GM10266 (cell line): ENCODE measurements around the gene GPR137.

Experiments
- DNase-seq: peaks from one replicate; pipeline ENCODE4 v3.0.0; 2012; ENCODE audit errors: extremely low spot score
- TF ChIP-seq, protein P1 (sequence below): IDR thresholded peaks from 2 replicates; pipeline ENCODE4 v1.5.1; 2012; ENCODE audit warnings: mild to moderate bottlenecking, low read depth; ENCODE audit not compliant: control insufficient read depth, insufficient read depth; ENCODE audit errors: missing control alignments

GPR137 gene

DNA sequence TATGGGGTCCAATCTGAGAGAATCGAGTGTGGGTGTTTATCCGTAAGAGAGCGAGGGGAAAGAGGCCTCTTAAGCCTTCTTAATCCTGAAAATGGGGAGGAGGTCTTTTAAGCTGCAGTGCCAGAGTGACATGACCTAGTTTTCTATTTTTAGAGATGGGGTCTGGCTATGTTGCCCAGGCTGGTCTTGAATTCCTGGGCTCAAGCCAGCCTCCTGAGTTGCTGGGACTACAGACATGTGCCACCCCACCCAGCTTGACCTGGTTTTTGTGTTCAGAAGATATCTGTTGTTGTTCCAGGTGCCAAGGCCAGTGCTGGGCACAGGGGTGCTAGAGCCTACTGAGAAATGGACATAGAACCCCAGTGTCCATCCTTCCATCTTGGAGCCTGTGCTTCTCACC is 2.6 kb upstream of the GPR137 start:
- TF ChIP-seq, protein P1, sequence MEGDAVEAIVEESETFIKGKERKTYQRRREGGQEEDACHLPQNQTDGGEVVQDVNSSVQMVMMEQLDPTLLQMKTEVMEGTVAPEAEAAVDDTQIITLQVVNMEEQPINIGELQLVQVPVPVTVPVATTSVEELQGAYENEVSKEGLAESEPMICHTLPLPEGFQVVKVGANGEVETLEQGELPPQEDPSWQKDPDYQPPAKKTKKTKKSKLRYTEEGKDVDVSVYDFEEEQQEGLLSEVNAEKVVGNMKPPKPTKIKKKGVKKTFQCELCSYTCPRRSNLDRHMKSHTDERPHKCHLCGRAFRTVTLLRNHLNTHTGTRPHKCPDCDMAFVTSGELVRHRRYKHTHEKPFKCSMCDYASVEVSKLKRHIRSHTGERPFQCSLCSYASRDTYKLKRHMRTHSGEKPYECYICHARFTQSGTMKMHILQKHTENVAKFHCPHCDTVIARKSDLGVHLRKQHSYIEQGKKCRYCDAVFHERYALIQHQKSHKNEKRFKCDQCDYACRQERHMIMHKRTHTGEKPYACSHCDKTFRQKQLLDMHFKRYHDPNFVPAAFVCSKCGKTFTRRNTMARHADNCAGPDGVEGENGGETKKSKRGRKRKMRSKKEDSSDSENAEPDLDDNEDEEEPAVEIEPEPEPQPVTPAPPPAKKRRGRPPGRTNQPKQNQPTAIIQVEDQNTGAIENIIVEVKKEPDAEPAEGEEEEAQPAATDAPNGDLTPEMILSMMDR, result no peak
- DNase-seq, result no peak

DNA sequence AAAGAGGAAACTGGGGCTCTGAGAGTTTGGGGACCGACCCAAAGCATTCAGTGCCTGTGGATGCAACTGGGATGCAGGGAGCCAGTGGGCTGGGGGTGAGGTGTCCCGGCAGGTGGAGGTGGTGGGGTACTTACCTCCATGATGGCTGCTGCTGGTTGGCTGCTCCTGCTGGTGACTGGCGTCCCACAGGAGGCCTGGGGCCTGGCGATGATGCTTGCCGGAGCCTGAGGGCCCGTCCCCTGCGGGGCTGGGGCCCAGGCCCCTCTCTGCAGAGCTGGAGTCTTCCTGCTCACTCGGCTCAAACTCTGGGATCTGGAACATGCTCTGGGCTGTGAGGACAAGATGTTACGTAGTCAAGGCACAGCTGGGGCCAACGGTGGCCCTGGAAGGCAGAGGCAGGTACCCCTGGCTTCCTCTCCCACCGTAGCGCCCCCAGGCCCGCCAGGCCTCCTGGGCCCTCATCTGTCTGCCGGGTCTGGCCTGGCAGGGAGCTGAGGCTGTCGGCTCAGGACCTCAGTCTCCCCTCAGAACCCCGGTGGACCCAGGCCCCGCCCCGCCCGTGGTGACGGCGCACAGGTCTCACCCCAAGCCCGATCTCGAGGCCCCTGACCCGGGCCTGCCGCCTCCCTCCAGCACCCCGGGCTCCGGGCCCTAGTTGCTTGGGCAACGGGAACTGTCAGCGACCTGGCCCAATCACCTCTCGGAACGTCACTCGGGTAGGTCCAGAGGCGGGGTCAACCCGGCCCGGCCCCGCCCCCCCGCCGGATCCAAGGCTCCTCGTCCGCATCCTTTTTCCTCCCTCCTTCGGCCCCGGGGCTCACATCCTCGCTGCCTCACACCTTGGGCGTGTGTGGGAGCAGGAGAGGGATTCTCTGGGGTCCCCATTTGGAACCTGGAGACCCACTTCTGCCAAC is 1.3 kb upstream of the GPR137 start, which contains the start of gene BAD:
Gene BAD (minus strand): TSS at position 618 of the 914 bp plus-strand sequence. CDS start 297 bp downstream, at position 321.
- TF ChIP-seq, protein P1, result no peak
- DNase-seq, result peak; percentile 99

DNA sequence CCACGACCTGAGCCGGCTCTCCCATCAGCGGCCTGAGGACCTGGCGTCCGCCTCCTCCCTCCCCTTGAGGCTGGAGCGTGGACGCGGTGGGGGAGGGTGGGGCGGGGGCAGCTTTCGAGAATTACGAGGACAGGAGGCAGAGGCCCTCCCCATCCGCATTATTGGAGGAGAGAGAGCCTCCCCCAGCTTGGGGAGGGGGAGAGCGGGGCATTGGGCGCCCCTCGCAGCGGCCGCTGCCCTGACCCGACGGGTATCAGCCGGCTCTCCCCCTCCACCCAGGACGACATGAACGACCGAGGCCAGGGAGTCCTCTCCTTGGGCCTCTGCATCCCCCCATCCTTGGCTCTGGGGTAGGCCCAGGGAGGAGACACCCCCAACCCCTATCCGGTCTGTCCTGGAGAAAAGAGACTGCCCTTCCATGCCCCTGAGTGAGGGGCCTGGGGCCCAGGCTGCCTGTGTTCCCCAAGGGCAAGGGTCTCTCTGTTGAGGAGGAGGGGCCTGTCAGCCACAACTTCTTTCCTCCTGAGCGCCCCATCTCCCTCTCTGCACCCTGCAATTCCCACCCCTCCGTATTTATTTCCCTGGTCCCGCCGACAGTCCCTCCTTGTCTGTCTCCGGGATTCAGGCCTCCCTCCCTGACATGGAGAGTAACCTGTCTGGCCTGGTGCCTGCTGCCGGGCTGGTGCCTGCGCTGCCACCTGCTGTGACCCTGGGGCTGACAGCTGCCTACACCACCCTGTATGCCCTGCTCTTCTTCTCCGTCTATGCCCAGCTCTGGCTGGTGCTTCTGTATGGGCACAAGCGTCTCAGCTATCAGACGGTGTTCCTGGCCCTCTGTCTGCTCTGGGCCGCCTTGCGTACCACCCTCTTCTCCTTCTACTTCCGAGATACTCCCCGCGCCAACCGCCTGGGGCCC is 495 bp downstream of the GPR137 start:
- TF ChIP-seq, protein P1, result peak; percentile 32
- no peak for DNase-seq

DNA sequence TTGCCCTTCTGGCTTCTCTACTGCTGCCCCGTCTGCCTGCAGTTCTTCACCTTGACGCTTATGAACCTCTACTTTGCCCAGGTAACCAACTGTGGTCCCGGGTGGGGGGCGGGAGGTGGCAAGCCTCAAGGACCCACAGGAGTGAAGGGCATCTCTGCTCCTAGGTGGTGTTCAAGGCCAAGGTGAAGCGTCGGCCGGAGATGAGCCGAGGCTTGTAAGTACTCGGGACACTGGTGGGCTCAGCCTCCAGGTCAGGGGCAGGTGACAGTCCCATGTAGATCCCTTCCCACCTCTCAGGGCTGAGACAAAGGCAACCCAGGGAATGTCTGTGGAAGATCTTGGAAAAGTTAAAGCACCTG is 1.1 kb downstream of the GPR137 start:
- TF ChIP-seq, protein P1, result no peak
- DNase-seq, result no peak

DNA sequence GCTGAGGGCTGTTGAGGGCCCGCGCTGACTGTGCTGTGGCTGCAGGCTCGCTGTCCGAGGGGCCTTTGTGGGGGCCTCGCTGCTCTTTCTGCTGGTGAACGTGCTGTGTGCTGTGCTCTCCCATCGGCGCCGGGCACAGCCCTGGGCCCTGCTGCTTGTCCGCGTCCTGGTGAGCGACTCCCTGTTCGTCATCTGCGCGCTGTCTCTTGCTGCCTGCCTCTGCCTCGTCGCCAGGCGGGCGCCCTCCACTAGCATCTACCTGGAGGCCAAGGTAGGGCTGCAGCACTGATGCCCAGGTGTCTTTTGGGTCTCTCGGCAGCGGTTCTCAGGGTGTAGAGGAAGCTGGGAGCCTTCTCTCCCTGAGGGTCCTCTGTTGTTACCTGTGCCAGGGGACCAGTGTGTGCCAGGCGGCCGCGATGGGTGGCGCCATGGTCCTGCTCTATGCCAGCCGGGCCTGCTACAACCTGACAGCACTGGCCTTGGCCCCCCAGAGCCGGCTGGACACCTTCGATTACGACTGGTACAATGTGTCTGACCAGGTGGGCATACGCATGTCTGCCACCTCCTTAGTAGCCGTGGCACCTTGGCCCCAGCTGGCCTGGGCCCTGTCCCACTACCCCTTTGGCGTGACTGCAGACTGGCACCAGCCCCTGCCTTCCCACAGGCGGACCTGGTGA is 2.2 kb downstream of the GPR137 start:
- TF ChIP-seq, protein P1, result no peak

DNA sequence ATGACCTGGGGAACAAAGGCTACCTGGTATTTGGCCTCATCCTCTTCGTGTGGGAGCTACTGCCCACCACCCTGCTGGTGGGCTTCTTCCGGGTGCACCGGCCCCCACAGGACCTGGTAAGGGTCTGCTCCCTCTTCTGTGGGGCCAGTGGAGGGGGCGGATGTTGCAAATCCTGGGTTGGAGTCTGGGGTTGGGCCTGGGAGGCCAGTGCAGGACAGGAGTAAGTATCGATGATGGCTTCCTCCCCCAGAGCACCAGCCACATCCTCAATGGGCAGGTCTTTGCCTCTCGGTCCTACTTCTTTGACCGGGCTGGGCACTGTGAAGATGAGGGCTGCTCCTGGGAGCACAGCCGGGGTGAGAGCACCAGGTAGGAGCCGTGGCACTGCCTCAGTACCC is 2.7 kb downstream of the GPR137 start:
- no peak for DNase-seq
- TF ChIP-seq, protein P1, result no peak

More for the DNA sequence above, 2.2 kb downstream of the GPR137 start:
- no peak for DNase-seq
